Activated T-cell treated with anti-CD3 and anti-CD28 coated beads, Interleukin-2, amount 50 U/mL, for 24 hours (primary cell): ENCODE data around the gene TESPA1.

ENCODE experiments used
- DNase-seq: peaks from one replicate; pipeline ENCODE4 v3.0.0-alpha.2; 2020
- H3K27ac Mint-ChIP-seq: 2 replicates; pipeline ENCODE4 v1.8.0; 2020; ENCODE audit warnings: mild to moderate bottlenecking, mixed read lengths
- H3K27me3 Mint-ChIP-seq: 2 replicates; pipeline ENCODE4 v1.8.0; 2020; ENCODE audit warnings: mixed read lengths
- H3K36me3 Mint-ChIP-seq: 2 replicates; pipeline ENCODE4 v1.8.0; 2020; ENCODE audit warnings: low read depth, mixed read lengths
- H3K4me1 Mint-ChIP-seq: 2 replicates; pipeline ENCODE4 v1.8.0; 2020; ENCODE audit warnings: low read depth, mixed read lengths
- H3K4me3 Mint-ChIP-seq: 2 replicates; pipeline ENCODE4 v1.8.0; 2020; ENCODE audit warnings: mild to moderate bottlenecking, moderate library complexity, mixed read lengths
- H3K9me3 Mint-ChIP-seq: 2 replicates; pipeline ENCODE4 v1.8.0; 2020; ENCODE audit warnings: mixed read lengths

Gene TESPA1

DNA sequence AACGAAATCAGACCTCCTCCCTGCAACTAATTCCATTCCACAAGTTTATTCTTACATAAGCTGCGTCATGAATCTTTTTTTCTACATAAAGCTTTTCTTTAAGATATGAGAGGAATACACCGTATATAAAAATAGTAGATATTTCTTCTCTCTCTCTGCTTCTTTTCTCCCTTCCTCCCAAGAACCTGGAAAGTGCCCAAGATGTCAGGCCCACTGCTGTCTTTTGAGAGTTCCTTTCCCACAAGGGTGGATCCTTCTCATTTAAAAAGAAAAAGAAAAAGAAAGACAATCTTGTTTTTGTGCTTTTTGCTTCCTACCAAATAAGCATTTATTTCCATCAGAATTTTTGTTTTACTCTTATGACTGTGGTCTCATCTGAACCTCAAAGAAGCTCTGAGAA is 11.0 kb downstream of the TESPA1 start:
- peaks cover 88% of the 10 kb centered on the region for H3K4me1 Mint-ChIP-seq
- peaks cover 88% of the 10 kb centered on the region for H3K36me3 Mint-ChIP-seq
- no peaks in the 10 kb centered on the region for H3K27me3 Mint-ChIP-seq
- no peak overlapping the region for H3K4me3 Mint-ChIP-seq
- peak overlapping the region; percentile 70 for H3K27ac Mint-ChIP-seq
- DNase-seq: no peak
- no peaks in the 10 kb centered on the region for H3K9me3 Mint-ChIP-seq

- H3K4me3 Mint-ChIP-seq: no peak overlapping the region
These were observed 13.8 kb downstream of the TESPA1 start for GRCh38 chr12:54970741-54971140.

GRCh38 chr12:54968181-54968730 is 16.3 kb downstream of the TESPA1 start:
- Mint-ChIP-seq H3K36me3 (peaks cover 87% of the 10 kb centered on the region), H3K4me3 (no peak overlapping the region), H3K9me3 (no peaks in the 10 kb centered on the region), H3K27me3 (no peaks in the 10 kb centered on the region), H3K4me1 (peaks cover 76% of the 10 kb centered on the region), H3K27ac (peak overlapping the region; percentile 82)
- no peak for DNase-seq

More at GRCh38 chr12:54970741-54971140, 13.8 kb downstream of the TESPA1 start:
- no peaks in the 10 kb centered on the region for H3K27me3 Mint-ChIP-seq
- H3K4me1 Mint-ChIP-seq: peaks cover 84% of the 10 kb centered on the region
- peak overlapping the region; percentile 77 for H3K27ac Mint-ChIP-seq
- H3K36me3 Mint-ChIP-seq: peaks cover 87% of the 10 kb centered on the region
- no peaks in the 10 kb centered on the region for H3K9me3 Mint-ChIP-seq
- no peak for DNase-seq

GRCh38 chr12:54967461-54967860 is 17.1 kb downstream of the TESPA1 start:
- Mint-ChIP-seq H3K9me3 (no peaks in the 10 kb centered on the region), H3K36me3 (peaks cover 87% of the 10 kb centered on the region), H3K27ac (peak overlapping the region; percentile 82), H3K4me3 (no peak overlapping the region), H3K27me3 (no peaks in the 10 kb centered on the region), H3K4me1 (peaks cover 77% of the 10 kb centered on the region)
- no peak for DNase-seq

GRCh38 chr12:54961190-54961589 is 23.4 kb downstream of the TESPA1 start:
- H3K27ac Mint-ChIP-seq: peak overlapping the region; percentile 86
- no peaks in the 10 kb centered on the region for H3K27me3 Mint-ChIP-seq
- no peak for DNase-seq
- H3K4me1 Mint-ChIP-seq: peaks cover 90% of the 10 kb centered on the region
- no peak overlapping the region for H3K4me3 Mint-ChIP-seq
- no peaks in the 10 kb centered on the region for H3K9me3 Mint-ChIP-seq
- H3K36me3 Mint-ChIP-seq: peaks cover 98% of the 10 kb centered on the region

- peak overlapping the region; percentile 35 for H3K4me3 Mint-ChIP-seq
- H3K27ac Mint-ChIP-seq: peak overlapping the region; percentile 93
- no peak for DNase-seq
- H3K9me3 Mint-ChIP-seq: no peaks in the 10 kb centered on the region
- H3K36me3 Mint-ChIP-seq: peaks cover 98% of the 10 kb centered on the region
- H3K27me3 Mint-ChIP-seq: no peaks in the 10 kb centered on the region
- H3K4me1 Mint-ChIP-seq: peaks cover 92% of the 10 kb centered on the region
These were observed 25.1 kb downstream of the TESPA1 start for GRCh38 chr12:54959291-54960018.

DNA sequence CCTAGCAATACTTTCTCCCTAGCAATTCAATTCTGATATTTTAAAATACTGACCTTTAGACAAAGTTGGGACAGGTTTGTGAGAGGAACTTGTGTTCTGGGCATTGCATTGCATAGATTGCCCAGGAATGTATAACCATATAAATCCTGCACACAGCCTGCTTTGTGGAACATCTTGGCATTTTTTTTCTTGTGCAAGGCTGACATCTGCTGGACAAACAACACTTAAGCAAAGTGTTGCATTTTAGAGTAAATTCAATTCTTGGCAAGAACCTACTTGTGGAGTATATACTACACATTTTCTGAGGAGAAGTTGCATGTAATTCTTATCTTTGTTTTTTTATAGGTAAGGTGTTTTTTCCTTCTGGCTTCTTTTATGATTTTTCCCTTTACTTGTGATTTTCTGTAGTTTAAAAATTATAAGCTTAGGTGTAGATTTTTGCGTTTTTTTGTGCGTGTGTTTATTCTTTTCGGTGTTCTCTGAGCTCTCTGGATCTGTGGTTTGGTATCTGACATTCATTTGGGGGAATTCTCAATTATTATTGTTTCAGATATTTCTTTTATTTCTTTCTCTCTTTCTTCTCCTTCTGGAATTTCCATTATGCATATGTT is 26.4 kb downstream of the TESPA1 start:
- peak overlapping the region; percentile 93 for H3K27ac Mint-ChIP-seq
- no peaks in the 10 kb centered on the region for H3K9me3 Mint-ChIP-seq
- no peak for DNase-seq
- peaks cover 94% of the 10 kb centered on the region for H3K4me1 Mint-ChIP-seq
- H3K27me3 Mint-ChIP-seq: no peaks in the 10 kb centered on the region
- no peak overlapping the region for H3K4me3 Mint-ChIP-seq
- H3K36me3 Mint-ChIP-seq: peaks cover 99% of the 10 kb centered on the region

- H3K4me3 Mint-ChIP-seq: peak overlapping the region; percentile 35
- H3K27ac Mint-ChIP-seq: peak overlapping the region; percentile 93
- H3K4me1 Mint-ChIP-seq: peaks cover 92% of the 10 kb centered on the region
- peaks cover 3% of the 10 kb centered on the region for H3K9me3 Mint-ChIP-seq
- no peak for DNase-seq
- no peaks in the 10 kb centered on the region for H3K27me3 Mint-ChIP-seq
- H3K36me3 Mint-ChIP-seq: peaks cover 99% of the 10 kb centered on the region
These were observed 27.5 kb downstream of the TESPA1 start for GRCh38 chr12:54956818-54957641.

DNA sequence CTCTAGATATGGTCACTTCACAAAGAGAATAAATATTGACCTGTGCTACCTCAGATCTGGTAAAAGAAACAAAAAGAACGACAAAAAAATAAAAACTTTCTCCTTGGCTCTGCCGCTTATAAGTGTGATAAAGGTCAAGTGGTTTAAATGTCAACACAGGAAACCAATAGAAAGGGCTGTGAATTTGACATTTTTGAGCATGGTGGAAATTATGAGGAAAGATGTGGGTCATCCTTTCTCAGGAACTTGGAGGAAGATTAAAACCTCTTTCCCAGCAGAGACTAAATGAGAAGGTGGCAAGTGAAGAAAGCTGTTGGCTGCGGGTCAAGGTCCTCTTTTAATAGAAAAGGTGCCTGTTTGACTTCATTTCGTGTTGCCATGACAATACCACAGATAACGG is 28.2 kb downstream of the TESPA1 start:
- peaks cover 3% of the 10 kb centered on the region for H3K9me3 Mint-ChIP-seq
- peak overlapping the region; percentile 93 for H3K27ac Mint-ChIP-seq
- DNase-seq: no peak
- H3K4me1 Mint-ChIP-seq: peaks cover 89% of the 10 kb centered on the region
- peak overlapping the region; percentile 35 for H3K4me3 Mint-ChIP-seq
- H3K27me3 Mint-ChIP-seq: no peaks in the 10 kb centered on the region
- peaks cover 98% of the 10 kb centered on the region for H3K36me3 Mint-ChIP-seq

DNA sequence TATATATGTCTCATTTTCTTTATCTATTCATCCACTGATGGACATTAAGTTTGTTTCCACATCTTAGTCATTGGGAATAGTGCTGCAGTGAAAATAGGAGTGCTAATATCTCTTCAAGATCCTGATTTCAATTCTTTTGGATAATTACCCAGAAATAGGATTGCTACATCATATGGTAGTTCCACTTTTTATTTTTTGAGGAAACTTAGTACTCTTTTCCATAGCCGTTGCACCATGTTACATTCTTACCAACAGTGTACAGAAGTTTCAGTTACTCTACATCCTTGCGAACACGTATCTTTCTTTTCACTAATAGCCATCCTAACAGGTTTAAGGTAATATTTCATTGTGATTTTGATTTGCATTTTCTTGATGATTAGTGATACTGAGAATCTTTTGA is 29.8 kb downstream of the TESPA1 start:
- no peak for DNase-seq
- Mint-ChIP-seq H3K36me3 (peaks cover 99% of the 10 kb centered on the region), H3K4me3 (no peak overlapping the region), H3K9me3 (peaks cover 6% of the 10 kb centered on the region), H3K4me1 (peaks cover 89% of the 10 kb centered on the region), H3K27me3 (no peaks in the 10 kb centered on the region), H3K27ac (peak overlapping the region; percentile 10)

DNA sequence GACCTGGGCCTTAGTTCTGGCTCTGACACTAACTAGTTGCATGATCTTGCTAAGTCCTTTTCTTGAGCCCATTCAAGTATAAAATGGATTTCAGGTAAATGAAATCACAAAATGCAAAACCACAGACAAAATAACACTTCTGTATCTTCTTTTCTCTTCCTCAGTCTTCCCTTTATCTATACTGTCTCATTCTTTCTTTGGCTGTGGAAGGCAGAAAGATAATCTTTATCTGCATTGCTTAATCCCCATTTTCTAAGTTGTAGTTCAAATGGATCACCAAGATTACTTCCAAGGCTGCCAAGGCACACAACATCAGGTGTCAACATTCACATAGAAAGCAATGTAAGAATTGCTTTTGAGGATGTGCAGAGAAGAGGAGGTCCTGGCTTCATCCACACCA is 30.3 kb downstream of the TESPA1 start:
- H3K27me3 Mint-ChIP-seq: no peaks in the 10 kb centered on the region
- H3K36me3 Mint-ChIP-seq: peaks cover 99% of the 10 kb centered on the region
- no peak overlapping the region for H3K4me3 Mint-ChIP-seq
- H3K27ac Mint-ChIP-seq: peak overlapping the region; percentile 55
- peaks cover 6% of the 10 kb centered on the region for H3K9me3 Mint-ChIP-seq
- DNase-seq: no peak
- H3K4me1 Mint-ChIP-seq: peaks cover 87% of the 10 kb centered on the region

DNA sequence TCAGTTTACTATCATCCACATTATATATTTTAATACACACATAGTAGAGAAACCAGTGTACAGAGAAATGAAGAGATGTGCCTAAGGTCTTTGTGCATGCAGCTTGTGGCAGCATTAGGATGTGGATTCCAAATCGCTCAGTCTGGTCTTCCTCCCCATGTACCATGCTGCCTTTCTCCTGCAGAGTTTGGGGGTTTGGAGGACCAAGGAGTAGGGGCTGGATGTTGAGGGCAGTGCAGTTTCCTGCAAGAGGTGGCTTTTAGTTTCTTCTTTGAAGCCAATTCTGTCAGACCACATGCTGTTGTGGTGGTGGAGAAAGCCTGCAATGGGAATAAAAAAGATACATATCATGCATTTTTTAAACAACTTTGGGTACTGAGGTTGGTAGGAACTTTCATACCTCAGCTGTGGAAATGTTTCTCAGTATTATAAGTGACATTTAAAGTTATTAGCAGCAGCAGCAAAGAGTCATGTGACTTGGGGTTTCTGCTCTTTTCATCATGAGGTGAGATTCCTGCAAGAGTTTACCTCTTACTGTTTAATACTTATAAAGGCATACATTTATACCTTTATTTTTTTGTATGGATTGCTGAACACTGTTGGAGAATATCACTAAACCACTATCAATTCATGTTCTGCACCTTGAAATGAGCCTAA is 34.4 kb downstream of the TESPA1 start:
- DNase-seq: no peak
- H3K4me3 Mint-ChIP-seq: no peak overlapping the region
- peak overlapping the region; percentile 77 for H3K27ac Mint-ChIP-seq
- peaks cover 64% of the 10 kb centered on the region for H3K4me1 Mint-ChIP-seq
- peaks cover 85% of the 10 kb centered on the region for H3K36me3 Mint-ChIP-seq
- peaks cover 6% of the 10 kb centered on the region for H3K9me3 Mint-ChIP-seq
- H3K27me3 Mint-ChIP-seq: no peaks in the 10 kb centered on the region

DNA sequence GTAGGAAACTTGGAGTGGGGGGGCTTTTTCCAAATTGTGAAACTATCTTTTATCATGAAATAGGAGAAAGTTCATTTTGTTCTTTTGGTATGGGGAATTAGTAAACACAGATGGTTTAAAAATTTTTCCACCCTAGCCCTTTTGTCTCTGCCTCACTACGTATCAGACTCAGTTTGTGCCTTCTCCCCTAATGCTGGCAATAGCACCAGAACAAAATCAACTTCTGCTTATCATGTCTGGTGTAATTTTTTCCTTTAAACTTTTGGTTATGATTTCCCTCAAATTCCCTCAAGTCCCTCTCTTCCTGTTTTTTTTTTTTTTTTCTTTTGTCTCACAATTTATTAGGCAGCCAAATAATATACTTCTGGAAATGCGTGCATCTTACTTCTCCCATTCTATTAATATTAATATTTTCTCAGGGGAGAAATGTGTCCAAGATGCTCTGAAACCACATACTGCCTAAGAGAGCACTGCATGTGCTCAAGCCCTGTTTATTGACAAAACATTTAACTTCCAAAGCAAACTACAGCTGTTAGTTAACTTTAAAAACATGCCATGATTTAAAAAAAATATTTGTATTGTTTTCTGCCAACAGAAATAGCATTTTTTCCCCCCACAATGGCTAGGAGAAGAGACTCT is 35.4 kb downstream of the TESPA1 start:
- Mint-ChIP-seq H3K4me1 (peaks cover 56% of the 10 kb centered on the region), H3K9me3 (peaks cover 6% of the 10 kb centered on the region), H3K27me3 (no peaks in the 10 kb centered on the region), H3K4me3 (no peak overlapping the region), H3K36me3 (peaks cover 75% of the 10 kb centered on the region), H3K27ac (peak overlapping the region; percentile 82)
- no peak for DNase-seq

DNA sequence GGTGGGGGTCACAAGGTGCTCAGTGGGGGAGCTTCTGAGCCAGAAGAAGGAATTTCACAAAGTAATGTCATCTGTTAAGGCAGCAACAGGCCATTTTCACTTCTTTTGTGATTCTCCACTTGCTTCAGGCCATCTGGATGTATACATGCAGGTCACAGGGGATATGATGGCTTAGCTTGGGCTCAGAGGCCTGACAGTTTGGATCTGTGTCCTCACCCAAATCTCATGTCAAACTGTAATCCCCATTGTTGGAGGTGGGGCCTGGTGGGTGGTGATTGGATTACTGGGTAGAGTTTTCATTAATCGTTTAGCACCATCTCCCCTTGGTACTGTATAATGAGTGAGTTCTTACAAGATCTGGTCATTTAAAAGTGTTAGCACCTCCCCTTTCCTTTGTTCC is 36.4 kb downstream of the TESPA1 start:
- Mint-ChIP-seq H3K4me1 (peaks cover 48% of the 10 kb centered on the region), H3K9me3 (peaks cover 6% of the 10 kb centered on the region), H3K36me3 (peaks cover 65% of the 10 kb centered on the region), H3K27ac (peak overlapping the region; percentile 82), H3K27me3 (no peaks in the 10 kb centered on the region), H3K4me3 (no peak overlapping the region)
- DNase-seq: no peak
